Inferior parietal cortex (tissue), 1 donor: ENCODE measurements around the gene ATG9A.

Experiments
- DNase-seq: peaks from one replicate; pipeline ENCODE4 v3.0.0-alpha.2; 2016; ENCODE audit errors: extremely low spot score

The ATG9A gene

DNA sequence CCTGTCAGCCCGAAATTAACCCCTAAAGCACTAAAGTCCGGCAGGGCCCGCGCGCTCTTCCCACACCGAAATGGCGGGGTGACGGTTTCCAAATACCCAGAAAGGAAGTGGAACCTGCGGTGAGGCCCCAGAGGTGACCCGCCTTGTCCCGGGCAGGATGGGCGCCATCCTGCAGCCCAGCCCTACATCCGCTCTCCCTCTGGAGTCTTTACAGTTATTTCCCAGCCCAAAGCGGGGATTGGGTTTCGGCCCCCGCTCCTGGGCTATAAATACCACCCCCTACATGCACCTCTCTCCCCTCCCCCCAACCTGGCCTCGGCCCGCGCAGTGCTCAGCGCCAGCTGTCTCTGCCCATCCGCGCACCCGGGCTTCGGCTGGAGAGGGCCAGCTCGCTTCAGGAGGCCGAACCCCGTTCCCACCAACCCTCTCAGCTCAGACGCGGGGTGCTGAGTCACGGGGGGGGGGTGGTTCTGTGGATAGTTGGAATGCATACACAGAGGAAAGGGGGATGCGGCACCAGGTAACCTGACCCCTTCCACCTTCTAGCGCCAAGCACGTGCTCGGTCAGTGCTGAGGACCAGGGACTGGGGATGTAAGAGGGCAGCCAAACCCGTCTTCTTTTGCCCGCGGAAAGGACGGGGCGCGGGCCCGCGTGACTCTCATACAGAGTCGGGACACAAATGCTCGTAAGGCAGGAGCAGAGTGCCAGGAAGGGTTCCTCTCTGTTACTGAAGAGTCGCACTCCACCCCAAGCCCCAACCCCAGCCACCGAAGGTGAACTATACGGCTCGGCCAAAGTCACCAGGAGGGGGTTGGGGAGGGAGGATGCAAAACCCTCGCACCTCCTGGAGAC is 23.7 kb upstream of the ATG9A start, which contains the start of gene TUBA4B:
Gene TUBA4B, plus strand, starts transcription at position 344 of the 853 bp plus-strand sequence. Its CDS starts 165 bp downstream, at position 509.
- peak; percentile 4 for DNase-seq

DNA sequence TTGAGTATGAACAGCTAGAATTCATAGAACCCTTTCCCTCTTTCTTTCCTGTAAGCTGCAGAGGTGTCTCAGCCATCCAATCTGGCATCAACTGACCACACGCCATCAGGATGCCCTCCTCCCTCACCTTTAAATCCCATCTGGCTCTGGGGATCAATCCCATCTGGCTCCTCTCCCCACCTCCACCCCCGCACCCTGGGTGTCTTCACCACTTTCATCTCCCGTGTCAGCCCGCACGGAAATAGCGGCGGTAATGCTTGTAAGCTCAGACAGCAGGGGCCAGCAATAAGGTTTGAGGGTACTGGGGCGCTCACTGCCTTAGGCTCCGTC is 23.1 kb upstream of the ATG9A start:
- no peak for DNase-seq

DNA sequence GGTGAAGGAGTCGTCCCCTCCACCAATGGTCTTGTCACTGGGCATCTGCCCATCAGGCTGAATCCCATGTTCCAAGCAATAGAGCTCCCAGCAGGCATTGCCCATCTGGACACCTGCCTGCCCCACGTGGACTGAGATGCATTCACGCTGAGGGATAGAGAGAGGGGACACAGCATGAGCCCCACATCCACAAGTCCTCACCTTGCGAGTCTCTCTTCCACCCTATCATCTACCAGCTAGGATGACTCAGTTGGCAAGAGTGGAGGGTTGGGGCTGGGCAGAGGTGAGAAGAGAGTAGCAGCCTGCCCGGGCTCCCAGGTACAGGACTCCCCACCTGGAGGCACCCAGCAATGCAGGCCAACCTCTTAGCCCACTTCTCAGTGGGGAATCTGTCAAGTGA is 22.6 kb upstream of the ATG9A start:
- DNase-seq = no peak

DNA sequence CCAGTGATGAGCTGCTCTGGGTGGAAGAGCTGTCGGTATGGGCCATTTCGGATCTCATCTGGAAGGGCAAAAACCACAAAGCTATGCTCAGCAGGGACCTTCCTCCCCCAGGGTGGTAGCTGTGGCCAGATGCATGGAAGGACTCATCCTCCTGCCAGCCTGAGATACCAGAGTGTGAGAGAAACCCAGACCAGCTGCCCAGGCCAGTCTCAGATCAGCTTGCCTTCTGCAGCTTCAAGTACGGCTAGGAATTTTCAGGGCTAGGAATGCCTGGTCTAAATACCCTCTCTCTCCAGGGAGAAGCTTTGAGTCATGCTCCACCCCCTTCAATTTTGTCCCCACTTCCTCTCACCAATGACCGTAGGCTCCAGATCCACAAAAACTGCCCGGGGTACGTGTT is 22.2 kb upstream of the ATG9A start:
- no peak for DNase-seq

DNA sequence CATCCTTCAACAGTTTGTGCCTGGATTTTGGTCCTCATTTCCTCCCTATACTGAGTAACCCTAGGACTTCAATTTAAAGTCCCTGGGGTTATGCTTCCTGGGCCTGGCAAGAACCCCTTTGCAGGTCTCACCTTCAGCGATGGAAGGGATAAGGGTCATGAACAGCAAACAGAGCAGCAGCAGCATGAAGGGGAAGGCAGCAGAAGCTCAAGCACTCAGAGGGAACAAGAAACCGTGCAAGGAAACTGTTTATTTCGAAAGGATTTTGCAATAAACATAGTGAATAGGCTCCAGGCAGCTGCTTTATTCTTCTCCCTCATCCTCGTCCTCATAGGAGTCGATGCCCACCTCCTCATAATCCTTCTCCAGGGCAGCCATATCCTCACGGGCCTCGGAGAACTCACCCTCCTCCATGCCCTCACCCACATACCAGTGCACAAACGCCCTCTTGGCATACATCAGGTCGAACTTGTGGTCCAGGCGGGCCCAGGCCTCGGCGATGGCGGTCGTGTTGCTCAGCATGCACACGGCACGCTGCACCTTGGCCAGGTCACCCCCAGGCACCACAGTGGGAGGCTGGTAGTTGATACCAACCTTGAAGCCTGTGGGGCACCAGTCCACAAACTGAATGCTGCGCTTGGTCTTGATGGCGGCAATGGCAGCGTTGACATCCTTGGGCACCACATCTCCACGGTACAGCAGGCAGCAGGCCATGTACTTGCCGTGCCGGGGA is 20.8 kb upstream of the ATG9A start:
- no peak for DNase-seq

DNA sequence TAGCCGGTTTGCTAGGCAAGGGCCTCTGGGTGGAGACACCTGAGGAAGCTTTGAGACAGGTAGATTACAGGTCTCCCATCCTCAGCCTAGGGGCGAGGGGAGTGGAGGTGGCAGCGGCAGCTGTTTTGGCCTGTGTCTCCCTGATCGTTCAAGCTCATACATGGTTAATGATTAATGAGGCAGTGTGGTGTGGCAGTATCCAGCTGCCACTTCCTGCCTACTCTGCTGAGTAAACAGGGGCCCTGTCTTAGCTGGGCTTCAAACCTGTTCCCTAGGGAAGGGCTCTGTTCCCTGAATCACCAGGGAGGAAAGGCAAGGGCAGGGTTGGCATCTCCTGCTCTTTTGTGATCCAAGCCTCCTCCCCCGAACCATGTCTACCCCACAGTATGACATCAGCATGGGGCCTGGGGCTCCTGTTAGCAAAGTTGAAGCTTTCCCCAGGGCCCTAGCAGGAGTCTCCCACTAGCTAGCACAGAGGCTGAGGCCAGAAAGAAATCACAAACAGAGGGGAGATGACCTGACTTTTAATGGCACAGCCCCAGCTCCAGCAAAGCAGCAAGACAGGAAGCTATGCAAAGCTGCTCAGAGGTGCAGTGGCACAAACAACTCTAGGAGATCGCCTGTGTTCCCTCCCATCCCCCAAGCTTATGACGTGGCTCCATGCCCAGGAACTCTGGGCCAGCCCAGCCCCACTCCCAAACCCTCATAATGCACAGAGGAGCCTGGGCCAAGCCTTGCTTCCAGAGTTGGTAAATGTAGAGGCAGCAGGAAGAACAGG is 20.0 kb upstream of the ATG9A start:
- peak; percentile 45 for DNase-seq

DNA sequence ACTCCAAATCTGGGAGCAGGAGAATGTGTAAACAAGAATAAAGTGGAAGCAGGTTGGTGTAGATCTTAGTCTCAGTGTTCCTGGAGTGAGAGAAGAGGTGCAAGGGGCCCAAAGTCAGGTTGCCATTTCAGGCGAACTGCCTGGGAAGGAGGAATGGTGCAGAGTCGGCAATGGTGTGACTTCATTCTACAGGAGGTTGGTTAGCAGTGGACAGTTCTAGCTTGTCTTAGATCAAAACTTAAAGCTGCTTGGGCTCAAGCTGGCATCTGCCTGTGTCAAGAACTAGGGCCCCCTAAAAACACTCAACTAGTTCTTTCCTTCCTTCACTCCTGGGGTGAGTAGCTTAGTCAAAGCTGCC is 19.4 kb upstream of the ATG9A start:
- no peak for DNase-seq

DNA sequence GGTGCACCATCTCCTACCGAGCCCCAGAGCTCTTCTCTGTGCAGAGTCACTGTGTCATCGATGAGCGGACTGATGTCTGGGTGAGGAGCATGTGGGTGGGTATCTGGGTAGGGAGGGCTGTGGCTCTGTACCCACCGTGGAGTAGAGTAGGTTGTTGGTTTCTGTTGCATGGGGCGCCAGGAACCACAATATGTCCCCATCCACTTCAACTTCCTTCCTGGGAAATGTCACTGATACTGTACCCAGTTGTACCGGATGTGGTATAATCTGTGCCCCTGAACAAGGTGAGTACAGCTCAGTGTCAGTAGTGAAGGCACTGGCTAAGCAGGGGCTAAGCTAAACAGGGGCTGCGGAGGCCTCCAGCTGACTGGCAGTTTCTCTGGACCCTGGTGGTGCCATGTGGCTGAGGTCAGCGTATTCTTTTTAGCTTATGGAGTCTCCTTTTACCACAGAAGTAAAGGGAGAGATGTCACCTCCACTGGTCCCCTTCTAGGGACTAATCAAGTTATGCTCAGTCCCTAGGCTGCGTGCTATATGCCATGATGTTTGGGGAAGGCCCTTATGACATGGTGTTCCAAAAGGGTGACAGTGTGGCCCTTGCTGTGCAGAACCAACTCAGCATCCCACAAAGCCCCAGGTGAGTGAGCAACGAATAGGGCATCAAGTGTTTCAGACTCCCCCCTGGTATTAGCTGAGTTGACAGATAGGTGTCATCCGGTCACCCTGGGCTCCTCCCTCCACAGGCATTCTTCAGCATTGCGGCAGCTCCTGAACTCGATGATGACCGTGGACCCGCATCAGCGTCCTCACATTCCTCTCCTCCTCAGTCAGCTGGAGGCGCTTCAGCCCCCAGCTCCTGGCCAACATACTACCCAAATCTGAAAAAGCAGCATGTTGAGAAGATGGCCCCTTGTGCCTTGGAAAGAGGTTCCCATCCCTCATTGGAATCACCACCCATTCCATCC is 18.5 kb upstream of the ATG9A start:
- DNase-seq = no peak

DNA sequence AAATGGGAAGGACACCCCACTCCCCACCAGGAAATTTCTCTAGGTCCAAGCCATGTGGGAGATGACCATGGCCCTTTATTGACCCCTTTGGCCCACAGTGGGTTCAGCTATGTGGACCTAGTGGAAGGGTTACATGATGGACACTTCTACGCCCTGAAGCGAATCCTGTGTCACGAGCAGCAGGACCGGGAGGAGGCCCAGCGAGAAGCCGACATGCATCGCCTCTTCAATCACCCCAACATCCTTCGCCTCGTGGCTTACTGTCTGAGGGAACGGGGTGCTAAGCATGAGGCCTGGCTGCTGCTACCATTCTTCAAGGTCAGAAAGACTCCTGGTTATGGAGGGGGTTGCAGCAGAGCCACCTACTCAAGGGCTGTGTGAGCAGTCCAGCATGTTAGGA is 17.1 kb upstream of the ATG9A start:
- DNase-seq = no peak

DNA sequence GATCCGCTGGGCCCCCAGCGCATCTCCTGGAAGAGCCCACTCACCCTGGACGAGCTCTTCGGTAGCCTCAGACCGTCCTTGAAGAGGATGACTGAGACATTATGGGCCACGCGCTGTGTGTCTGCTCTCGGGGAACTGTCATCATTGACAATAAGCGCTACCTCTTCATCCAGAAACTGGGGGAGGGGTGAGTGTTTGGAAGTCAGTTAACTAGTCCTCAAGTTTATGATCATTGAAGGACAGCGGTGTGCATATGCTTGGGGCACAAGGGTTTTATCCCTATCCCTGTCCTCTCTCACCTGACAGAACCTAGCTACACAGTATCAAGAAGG is 16.4 kb upstream of the ATG9A start:
- DNase-seq = no peak

DNA sequence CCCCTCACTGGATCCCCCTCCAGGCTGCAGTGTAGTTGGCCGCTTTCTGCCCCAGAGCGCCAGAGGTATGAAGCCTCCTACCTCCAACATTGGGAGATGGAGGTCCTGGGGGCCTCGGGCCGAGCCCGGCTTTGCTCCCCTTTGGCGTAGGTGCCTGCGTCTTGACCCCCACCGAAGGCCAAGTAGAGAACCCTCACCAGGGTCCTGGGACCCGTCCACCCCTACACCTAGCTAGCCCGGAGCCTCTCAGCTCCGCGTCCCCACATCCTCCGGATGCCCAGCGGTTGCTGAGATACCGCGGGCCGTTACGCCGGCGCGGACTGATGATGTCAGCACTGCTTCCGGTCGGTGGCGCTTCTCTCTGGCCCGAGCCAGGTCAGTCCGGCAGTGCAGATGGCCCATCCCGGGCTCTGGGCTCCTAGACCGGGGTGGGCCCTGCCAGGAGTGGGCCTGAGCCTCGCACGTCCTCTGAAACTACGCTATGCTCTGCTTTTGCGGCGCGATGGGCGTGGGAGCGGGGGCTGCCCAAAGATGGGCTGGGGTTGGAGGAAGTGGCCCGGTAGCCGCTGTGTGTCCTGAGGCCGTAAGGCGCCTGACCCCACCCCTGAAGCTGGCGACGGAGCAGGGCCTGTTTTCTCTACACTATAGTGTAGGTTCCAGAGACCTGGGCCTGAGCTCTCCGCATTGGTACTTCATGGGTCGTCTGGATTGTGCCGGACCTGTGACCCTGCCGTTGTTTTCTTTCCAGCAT is 15.9 kb upstream of the ATG9A start, which contains the start of the genes GLB1L and STK16:
Gene GLB1L, minus strand, starts transcription at position 297 of the 751 bp plus-strand sequence. CDS start 1,871 bp downstream, outside the sequence.
Gene STK16, plus strand, starts transcription at position 332 of the 751 bp plus-strand sequence. CDS start 521 bp downstream, outside the sequence.
- DNase-seq = peak; percentile 95

DNA sequence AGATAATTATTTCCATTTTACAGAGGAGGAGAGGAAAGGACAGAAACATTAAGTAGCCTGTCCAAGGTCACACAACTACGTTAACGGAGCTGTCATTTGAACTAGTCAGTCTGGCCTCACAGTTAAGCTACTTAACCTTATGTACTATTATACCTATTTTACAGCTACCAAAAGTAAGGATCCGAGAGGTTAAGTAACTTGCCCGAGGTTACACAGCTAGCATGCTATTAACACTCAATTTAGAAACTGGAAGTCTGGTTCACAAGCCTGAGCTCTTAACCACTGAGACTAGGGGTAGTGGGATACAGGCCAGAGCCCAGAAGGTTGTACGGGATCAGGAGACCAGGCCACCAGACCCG is 15.3 kb upstream of the ATG9A start:
- DNase-seq = no peak

DNA sequence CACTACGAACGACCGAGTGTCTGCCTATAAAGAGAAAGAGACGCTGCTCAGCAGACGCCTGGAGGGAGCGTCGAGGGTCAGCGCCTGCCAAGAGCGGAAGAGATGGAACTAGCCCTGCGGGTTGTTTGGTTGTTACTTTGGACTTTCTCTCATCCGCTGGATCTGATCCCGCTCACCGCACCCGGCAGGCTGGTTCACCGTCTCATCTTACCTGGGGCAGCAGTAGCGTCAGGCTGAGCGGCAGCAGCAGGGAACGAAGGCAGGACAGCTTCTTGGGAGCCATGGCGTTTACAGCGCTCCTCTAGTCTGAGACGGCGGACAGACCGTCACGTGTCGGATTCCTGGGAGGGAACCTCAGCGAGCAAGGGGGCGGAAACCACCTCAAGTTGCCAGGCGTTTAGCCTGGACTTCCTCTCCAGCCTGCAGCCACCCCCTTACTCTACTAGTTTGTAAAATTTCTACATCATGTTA is 13.9 kb upstream of the ATG9A start:
- no peak for DNase-seq

DNA sequence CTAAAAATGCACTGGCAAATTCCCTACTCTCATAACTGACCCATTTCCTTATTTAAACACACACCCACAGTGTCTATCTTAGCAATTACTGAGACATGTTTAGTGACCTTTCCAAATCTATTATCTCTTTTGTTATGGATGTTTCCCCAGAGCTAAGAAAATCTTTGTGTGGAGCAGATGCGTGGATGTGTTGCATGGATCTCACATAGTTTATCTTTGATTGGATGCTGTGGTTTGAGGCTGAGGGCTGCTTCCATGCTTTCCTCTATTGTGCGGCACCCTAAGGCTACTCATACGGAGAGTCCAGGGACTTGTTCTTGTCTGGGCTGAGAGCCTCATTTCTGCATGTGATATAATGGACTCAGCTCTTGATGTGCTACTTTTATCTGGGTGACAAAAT is 4.9 kb upstream of the ATG9A start:
- DNase-seq = no peak

DNA sequence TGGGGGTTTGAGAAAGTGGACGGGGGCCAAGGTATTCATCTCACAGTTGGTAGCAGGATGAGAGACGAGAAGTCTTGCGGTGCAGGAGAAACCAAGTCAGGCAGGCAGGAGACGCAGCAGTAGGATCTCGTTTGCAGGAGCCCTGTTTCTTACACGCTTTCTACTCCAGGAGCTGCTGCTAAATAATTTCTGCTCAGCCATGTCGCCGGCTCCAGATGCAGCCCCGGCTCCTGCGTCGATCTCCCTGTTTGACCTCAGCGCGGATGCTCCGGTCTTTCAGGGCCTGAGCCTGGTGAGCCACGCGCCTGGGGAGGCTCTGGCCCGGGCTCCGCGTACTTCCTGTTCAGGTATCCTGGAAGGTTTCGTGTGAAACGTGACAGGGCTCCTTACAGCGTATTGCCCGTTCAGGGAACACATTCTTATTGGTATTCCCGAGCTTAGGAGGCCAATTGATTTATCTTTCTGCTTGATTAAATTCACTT is 664 bp upstream of the ATG9A start:
- DNase-seq = peak; percentile 9

DNA sequence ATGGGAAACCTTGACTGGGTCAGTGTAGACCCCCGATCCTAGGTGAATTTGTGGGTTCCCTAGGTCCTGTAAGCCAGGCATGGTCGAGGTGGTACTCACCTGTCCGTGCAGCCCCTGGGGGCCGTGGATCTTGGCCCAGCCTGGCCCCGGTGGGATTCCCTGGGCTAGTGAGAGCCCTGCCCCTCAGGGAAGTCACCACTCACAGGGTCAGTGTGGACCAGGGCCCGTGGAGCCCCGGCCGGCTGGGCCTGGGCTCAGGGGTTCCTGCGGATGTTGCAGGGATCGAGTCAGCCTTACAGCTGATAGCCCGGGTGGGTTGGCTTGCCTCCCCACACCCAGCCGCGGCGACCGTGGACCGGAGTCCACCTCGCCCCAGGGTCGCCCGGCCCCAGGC is 528 bp downstream of the ATG9A start:
- DNase-seq = no peak

DNA sequence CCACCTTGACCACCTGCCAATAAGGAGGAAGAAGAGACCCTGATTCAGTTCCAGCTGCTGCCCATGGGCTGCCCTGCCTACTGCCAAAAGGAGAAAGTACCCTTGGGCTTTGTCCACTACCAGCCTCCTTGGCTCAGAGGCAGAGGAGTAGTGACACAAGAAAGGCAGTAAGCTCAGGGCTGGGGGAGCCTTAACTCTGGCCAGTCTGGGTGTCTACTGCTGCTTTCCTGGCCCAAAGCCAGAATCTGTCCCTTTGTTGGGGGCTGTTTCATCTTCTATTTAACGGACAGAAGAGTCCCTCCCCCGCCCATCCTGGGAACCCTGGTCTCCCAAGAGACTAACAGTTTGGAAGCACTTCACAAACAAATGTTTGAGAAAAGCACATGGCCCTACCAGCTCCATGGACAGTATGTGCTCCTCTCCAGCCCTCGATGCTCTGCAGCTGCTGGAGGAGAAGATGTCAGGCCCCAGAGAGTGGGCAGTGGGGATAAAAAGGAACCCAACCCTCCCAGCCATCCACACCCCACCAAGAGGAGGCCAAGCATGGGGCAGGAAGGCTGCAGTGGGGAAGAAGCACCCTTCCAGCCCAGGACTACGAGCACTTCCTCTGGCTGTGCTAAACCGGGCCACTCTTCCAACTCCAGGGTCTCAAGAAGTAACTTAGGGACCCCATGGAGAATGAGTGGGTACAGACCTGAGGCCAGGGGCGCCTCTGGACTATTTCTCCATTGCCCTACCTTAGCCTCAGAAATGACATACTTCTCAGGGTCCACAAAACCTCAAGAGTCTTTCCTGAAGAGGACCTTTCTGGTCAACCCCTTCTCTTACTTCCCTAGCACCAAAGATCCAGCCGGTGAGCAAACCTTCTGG is 1.2 kb downstream of the ATG9A start:
- no peak for DNase-seq

DNA sequence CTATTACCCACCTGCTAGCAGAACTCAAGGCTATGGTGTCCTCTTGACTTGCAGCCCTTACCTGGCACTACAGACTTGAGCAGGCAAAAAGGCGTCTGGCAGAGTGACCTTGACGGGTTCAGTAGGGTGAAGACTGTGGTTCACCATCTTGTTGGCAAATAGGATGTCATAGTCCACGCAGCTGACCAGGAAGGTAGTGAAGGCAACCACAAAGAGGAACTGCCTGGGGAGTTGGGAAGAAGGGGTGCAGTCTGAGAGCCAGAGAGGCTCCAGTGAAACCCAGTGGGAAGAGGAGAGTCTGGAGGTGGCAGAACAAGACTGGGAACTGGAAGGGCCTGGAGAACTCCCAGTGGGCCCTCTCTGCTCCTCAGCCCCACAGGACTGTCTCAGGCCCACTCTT is 4.1 kb downstream of the ATG9A start:
- DNase-seq = no peak
